Measurements from ENCODE around the gene ABCA9.

- no peak for TF ChIP-seq CTCF (conservative IDR thresholded peaks at IDR 0.05)
- TF ChIP-seq EZH2 (IDR thresholded peaks at IDR 0.05; ENCODE audit: low read depth), result no peak
Observed at GRCh38 chr17:69050999-69051775, 9.5 kb downstream of the ABCA9 start.
